Lower leg skin (tissue), 3 donors: Measurements from ENCODE around the gene ARHGAP40.

Experiments
- POLR2A ChIP-seq, 2 donors: fragments of 450-650 bp; IDR thresholded peaks; one replicate each; pipeline ENCODE4 v1.6.1; 2016 to 2017; ENCODE audit warnings: antibody characterized with exemption in 2 of 2, mild to moderate bottlenecking in 1 of 2, moderate library complexity in 1 of 2
- TF ChIP-seq, protein P1 (sequence below), 3 donors: fragments of 450-650 bp; IDR thresholded peaks; one replicate each; pipeline ENCODE4 v1.5.1; 2016; ENCODE audit warnings: antibody characterized with exemption in 3 of 3, mild to moderate bottlenecking in 3 of 3, moderate library complexity in 2 of 3

DNA sequence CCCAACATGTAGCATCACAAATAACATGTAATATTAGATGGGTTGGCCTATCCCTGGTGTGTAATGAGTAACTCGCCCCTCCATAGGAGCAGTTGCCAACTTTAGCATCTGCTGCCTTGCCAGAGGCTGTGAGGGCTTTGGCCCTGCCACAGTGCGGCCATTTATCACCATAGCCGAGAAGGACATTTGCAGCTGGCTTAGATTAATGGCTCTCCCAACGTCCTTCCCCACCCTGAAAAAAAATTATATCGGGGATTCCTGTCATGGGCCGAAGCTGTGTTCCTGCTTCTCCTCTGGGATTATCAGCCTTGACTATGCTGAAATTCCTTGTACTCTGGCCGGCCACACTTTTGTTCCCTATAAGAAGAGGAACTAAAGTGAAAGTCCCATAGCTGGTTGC is 28.2 kb upstream of the ARHGAP40 start:
- TF ChIP-seq, protein P1, sequence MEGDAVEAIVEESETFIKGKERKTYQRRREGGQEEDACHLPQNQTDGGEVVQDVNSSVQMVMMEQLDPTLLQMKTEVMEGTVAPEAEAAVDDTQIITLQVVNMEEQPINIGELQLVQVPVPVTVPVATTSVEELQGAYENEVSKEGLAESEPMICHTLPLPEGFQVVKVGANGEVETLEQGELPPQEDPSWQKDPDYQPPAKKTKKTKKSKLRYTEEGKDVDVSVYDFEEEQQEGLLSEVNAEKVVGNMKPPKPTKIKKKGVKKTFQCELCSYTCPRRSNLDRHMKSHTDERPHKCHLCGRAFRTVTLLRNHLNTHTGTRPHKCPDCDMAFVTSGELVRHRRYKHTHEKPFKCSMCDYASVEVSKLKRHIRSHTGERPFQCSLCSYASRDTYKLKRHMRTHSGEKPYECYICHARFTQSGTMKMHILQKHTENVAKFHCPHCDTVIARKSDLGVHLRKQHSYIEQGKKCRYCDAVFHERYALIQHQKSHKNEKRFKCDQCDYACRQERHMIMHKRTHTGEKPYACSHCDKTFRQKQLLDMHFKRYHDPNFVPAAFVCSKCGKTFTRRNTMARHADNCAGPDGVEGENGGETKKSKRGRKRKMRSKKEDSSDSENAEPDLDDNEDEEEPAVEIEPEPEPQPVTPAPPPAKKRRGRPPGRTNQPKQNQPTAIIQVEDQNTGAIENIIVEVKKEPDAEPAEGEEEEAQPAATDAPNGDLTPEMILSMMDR (IDR thresholded peaks at IDR 0.05), result no peak
- no peak for TF ChIP-seq POLR2A (IDR thresholded peaks at IDR 0.05)
